Measurements from ENCODE around the gene MIOX. TPM values are rescaled to one million over a fixed set of nuclear protein-coding genes. Genes with fewer than 3 reads are reported as not detected.
A peak's percentile ranks its signal among the peaks of the same experiment; 100 is the strongest.

Gene MIOX
- total RNA-seq, 1 donor from 2014 or later = 0.98 TPM

DNA sequence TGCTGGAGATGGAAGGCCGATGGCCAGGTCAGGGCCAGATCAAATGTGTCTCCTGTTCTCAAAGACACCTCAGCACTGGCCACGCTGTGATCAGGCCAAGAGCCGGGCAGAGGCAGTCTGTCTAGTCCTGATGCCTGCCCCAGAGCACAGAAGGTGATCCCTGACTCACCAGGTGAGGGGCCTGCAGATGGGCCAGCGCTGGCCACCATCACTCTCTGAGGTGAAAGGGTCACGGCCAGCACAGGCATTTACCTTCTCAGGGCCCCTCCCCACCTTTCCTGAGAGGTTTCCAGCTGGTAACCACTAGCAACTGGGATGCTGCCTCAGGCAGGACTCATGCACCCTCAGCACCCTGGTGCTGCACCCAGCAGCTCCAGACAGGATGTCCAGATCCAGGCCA is 14.7 kb upstream of the MIOX start:
- Mint-ChIP-seq H3K9me3 (ENCODE audit: low read depth) (no peaks in the 10 kb centered on the region), H3K36me3 (ENCODE audit: insufficient read depth) (peaks cover 1% of the 10 kb centered on the region), H3K27me3 (peaks cover 1% of the 10 kb centered on the region), H3K4me3 (ENCODE audit: low read depth) (peak overlapping the region; percentile 50), H3K4me1 (ENCODE audit: low read depth) (peaks cover 23% of the 10 kb centered on the region), H3K27ac (no peak overlapping the region)
- no peak for DNase-seq (ENCODE audit: low spot score, unreplicated experiment)
- TF ChIP-seq, protein P1, sequence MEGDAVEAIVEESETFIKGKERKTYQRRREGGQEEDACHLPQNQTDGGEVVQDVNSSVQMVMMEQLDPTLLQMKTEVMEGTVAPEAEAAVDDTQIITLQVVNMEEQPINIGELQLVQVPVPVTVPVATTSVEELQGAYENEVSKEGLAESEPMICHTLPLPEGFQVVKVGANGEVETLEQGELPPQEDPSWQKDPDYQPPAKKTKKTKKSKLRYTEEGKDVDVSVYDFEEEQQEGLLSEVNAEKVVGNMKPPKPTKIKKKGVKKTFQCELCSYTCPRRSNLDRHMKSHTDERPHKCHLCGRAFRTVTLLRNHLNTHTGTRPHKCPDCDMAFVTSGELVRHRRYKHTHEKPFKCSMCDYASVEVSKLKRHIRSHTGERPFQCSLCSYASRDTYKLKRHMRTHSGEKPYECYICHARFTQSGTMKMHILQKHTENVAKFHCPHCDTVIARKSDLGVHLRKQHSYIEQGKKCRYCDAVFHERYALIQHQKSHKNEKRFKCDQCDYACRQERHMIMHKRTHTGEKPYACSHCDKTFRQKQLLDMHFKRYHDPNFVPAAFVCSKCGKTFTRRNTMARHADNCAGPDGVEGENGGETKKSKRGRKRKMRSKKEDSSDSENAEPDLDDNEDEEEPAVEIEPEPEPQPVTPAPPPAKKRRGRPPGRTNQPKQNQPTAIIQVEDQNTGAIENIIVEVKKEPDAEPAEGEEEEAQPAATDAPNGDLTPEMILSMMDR (IDR thresholded peaks at IDR 0.05; ENCODE audit: unreplicated experiment) = no peak

DNA sequence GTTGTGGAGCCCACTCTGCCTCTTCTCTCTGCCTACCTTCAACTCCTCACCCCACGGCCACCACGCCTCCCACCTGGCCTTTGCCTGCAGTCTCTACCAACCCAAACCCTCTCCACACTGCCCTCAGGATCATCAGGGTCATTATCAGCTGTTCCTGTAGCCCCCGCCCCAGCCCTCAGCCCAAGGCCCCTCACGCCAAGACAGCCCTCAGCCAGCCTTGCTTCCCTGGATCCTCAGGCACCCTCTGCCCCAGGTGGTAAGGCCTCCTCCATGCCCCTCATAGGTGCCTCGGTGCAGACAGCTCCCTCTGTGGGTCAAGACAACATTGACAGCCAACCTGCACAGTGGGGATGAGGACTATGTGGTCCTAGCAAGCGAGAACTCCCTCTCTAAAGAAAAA is 13.6 kb upstream of the MIOX start:
- TF ChIP-seq, protein P1 (IDR thresholded peaks at IDR 0.05; ENCODE audit: unreplicated experiment) = peak; percentile 28
- peaks cover 25% of the 10 kb centered on the region for H3K4me1 Mint-ChIP-seq (ENCODE audit: low read depth)
- DNase-seq (ENCODE audit: low spot score, unreplicated experiment) = no peak
- peak overlapping the region; percentile 86 for H3K27ac Mint-ChIP-seq
- peaks cover 6% of the 10 kb centered on the region for H3K27me3 Mint-ChIP-seq
- H3K9me3 Mint-ChIP-seq (ENCODE audit: low read depth) = no peaks in the 10 kb centered on the region
- peak overlapping the region; percentile 92 for H3K4me3 Mint-ChIP-seq (ENCODE audit: low read depth)
- H3K36me3 Mint-ChIP-seq (ENCODE audit: insufficient read depth) = peaks cover 1% of the 10 kb centered on the region

DNA sequence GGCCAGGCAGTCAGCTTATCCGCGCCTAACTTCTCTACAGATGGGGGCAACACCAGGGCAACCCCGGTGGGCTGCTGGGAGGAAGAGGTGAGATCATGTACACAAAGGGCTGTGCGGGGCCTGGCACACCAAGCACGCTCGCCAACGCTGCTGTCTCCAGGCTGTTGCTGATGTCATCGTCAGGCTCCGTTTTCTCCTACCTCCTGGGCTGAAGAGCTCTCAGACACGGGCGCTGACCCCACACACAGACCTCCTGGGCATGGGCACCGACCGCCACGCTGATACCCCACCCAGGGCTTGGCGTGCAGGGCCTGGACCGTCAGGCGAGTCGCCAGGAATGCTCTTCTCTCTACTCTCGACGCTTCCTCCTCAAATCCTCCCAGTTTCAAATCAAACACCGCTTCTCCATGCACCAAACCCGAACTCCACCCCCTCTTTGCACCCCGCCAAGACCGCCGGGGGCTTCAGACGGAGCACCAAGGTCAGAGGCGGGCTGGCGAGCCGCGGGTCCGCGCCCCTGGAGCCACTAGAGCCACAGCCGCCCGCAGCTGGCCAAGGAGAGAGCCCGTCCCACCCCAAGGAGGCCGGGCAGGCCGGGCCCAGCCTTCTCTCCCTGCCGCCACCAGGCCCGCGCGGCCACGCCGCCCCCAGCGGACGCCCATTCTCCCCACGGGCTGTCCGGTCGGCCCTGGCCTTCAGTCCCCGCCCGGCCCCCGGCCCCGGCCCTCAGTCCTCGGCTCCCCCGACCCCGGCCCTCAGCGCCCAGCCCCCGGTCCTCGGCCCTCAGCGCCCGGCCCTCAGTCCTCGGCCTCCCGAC is 12.6 kb upstream of the MIOX start:
- Mint-ChIP-seq H3K27ac (peak overlapping the region; percentile 86), H3K4me3 (ENCODE audit: low read depth) (peak overlapping the region; percentile 92), H3K9me3 (ENCODE audit: low read depth) (no peaks in the 10 kb centered on the region), H3K27me3 (peaks cover 11% of the 10 kb centered on the region), H3K36me3 (ENCODE audit: insufficient read depth) (peaks cover 1% of the 10 kb centered on the region), H3K4me1 (ENCODE audit: low read depth) (peaks cover 25% of the 10 kb centered on the region)
- no peak for DNase-seq (ENCODE audit: low spot score, unreplicated experiment)
- TF ChIP-seq, protein P1 (IDR thresholded peaks at IDR 0.05; ENCODE audit: unreplicated experiment) = no peak

DNA sequence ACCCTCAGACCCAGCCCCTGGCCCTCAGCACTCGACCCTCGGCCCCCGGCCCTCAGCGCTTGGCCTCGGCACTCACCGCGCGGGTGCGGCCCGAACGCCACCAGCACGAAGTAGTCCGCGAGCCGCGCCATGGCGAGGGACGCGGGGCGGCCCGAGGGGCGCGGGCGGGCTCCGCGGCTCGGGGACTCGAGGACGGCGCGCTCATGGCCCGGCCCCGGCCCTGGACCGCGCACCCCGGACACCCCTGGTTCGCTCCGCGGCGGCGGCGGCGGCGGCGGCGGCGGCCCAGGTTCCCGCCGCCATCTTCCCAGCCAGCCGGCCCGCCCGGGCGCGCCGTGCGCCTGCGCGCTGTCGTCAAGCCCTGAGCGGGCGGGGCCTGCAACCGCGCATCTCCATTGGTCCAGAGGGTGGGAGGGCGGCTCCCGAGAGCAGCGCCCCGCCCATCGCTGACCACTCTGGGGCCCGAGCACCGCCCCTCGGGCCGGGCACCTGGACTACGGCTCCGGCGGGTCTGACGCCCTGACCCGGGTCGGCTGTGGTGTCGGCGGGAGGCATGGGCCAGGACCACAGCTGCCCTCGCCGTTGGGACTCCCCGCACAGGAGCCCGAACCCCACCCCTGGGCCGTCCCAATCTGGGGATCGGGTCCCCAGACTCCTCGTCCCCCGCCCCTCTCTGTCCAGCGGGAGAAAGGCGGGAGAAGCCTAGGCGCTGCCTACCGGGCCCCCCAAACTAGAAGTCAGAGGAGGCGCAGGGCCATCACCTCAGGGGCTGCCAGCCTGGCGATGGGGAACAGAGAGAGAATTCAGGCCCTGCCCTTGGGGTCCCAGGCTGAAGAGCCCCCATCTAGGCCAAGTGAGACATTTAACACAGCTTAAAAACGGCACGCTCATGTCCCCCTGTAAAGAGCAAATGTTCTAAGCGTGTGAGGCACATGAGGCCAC is 11.7 kb upstream of the MIOX start, which contains the start of gene SBF1:
Gene SBF1 (minus strand): TSS at position 326 of the 942 bp plus-strand sequence. CDS start 195 bp downstream, at position 131.
- H3K4me3 Mint-ChIP-seq (ENCODE audit: low read depth) = peak within 1 kb of the TSS; percentile 92
- peak; percentile 92 for DNase-seq (ENCODE audit: low spot score, unreplicated experiment)
- H3K27me3 Mint-ChIP-seq = peaks cover 19% of the 10 kb centered on the region
- H3K4me1 Mint-ChIP-seq (ENCODE audit: low read depth) = peaks cover 25% of the 10 kb centered on the region
- TF ChIP-seq, protein P1 (IDR thresholded peaks at IDR 0.05; ENCODE audit: unreplicated experiment) = no peak
- no peaks in the 10 kb centered on the region for H3K9me3 Mint-ChIP-seq (ENCODE audit: low read depth)
- H3K27ac Mint-ChIP-seq = peak within 1 kb of the TSS; percentile 86
- peaks cover 1% of the 10 kb centered on the region for H3K36me3 Mint-ChIP-seq (ENCODE audit: insufficient read depth)

DNA sequence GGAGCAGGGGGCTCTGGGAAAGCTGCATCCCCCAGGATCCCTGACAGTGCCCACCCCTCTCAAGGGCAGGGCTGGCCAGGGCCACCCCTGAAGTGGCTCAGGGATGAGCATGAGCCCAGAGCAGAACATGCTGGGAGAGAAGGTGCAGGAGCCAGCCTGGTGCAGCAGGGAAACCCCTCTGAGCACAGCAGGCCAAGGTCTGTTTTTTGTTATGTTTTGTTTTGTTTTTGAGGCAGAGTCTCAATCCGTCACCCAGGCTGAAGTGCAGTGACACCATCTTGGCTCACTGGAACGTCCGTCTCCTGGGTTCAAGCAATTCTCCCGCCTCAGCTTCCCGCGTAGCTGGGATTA is 11.0 kb upstream of the MIOX start:
- peaks cover 25% of the 10 kb centered on the region for H3K27me3 Mint-ChIP-seq
- TF ChIP-seq, protein P1 (IDR thresholded peaks at IDR 0.05; ENCODE audit: unreplicated experiment) = no peak
- peaks cover 20% of the 10 kb centered on the region for H3K4me1 Mint-ChIP-seq (ENCODE audit: low read depth)
- no peak overlapping the region for H3K27ac Mint-ChIP-seq
- no peaks in the 10 kb centered on the region for H3K9me3 Mint-ChIP-seq (ENCODE audit: low read depth)
- peaks cover 1% of the 10 kb centered on the region for H3K36me3 Mint-ChIP-seq (ENCODE audit: insufficient read depth)
- H3K4me3 Mint-ChIP-seq (ENCODE audit: low read depth) = peak overlapping the region; percentile 67
- DNase-seq (ENCODE audit: low spot score, unreplicated experiment) = no peak
